ENCODE measurements around the gene LITAFD.

LITAFD gene

DNA sequence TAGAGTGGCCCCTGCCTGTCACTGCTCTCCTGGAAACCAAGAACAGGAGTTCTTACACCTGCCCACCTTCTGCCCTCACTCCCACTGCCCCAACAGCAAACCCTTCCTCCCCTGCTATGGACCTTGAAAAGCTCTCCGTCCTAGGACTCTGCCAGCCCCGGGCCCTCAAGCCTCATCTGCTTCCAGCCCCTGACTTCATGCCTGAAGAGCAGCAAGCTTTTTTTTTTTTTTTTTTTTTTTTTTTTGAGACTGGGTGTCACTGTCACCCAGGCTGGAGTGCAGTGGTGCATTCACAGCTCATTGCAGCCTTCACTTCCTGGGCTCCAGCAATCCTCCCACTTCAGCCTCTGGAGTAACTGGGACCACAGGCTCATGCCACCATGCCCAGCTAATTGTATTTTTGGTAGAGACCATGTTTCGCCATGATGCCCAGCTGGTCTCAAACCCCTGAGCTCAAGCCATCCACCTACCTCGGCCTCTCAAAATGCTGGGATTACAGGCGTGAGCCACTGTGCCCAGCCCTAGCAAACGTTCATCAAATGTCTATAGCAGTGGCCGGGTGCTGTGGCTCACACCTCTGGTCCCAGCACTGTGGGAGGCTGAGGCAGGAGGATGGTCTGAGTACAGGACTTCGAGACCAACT, 30.3 kb upstream of the LITAFD start:
- Histone ChIP-seq H3K79me2 (ENCODE audit: insufficient read depth, low read depth) (no peaks in the 10 kb centered on the region; the same call in 1 of the 2 replicates), H3K36me3 (ENCODE audit: insufficient read depth) (peaks cover 8% of the 10 kb centered on the region; the same call in 1 of the 2 replicates), H3K4me2 (no peak overlapping the region), H4K20me1 (ENCODE audit: insufficient read depth) (peaks cover 5% of the 10 kb centered on the region; the same call in 1 of the 2 replicates), H3K27ac (no peak overlapping the region), H3K27me3 (ENCODE audit: insufficient read depth, low read depth) (no peaks in the 10 kb centered on the region), H2AFZ (ENCODE audit: low read depth) (no peak overlapping the region), H3K9ac (no peak overlapping the region), H3K4me3 (IDR thresholded peaks at IDR 0.05; ENCODE audit: insufficient read depth, low read depth, low read length) (no peak overlapping the region), H3K4me1 (ENCODE audit: low read depth, poor library complexity, severe bottlenecking) (peaks cover 6% of the 10 kb centered on the region)
- no peak for TF ChIP-seq CTCF (conservative IDR thresholded peaks at IDR 0.05; ENCODE audit: low read depth, low read length)

DNA sequence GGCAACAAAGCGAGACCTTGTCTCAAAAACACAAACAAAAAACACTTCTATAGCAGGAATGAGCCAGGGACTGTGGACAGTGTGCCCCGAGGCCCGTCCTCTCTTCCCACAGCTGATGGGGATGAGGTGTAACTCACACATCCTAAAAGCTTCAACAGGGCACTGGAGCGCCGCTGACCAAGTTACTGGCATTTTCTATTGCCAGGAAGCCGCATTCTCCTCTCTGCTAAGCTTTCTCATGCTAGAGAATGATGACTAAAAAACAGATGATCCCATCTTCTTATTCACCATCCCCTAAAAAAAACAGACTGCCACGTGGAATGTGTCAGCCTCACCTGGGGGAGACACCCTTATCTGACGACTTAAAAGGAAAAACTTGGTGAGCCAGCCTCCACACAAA, 29.6 kb upstream of the LITAFD start:
- Histone ChIP-seq H3K4me1 (ENCODE audit: low read depth, poor library complexity, severe bottlenecking) (peaks cover 6% of the 10 kb centered on the region), H4K20me1 (ENCODE audit: insufficient read depth) (no peaks in the 10 kb centered on the region), H3K4me2 (no peak overlapping the region), H2AFZ (ENCODE audit: low read depth) (no peak overlapping the region), H3K27ac (no peak overlapping the region), H3K36me3 (ENCODE audit: insufficient read depth) (peaks cover 8% of the 10 kb centered on the region; the same call in 1 of the 2 replicates), H3K4me3 (IDR thresholded peaks at IDR 0.05; ENCODE audit: insufficient read depth, low read depth, low read length) (no peak overlapping the region), H3K27me3 (ENCODE audit: insufficient read depth, low read depth) (no peaks in the 10 kb centered on the region), H3K79me2 (ENCODE audit: insufficient read depth, low read depth) (no peaks in the 10 kb centered on the region; the same call in 1 of the 2 replicates), H3K9ac (no peak overlapping the region)
- no peak for TF ChIP-seq CTCF (conservative IDR thresholded peaks at IDR 0.05; ENCODE audit: low read depth, low read length)

DNA sequence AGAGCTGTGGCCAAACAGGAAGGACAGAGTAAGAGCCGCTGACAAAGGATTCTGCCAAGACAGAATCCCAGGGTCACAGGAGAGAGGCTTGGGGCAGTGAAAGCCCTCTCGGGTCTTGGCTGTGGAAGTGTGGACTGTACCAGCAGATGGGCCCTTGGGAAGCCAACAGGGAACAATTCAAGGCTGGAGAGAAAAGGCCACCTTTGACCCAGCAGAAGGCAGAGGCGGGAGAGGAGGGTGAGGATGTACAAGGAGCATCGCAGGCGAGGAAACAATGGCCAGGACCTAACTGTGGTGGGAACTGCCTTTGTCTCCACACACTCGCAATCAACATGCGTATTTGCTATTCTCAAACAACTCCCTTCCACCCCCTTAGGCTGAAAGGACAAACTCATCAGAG, 29.0 kb upstream of the LITAFD start:
- H3K4me3 ChIP-seq (IDR thresholded peaks at IDR 0.05; ENCODE audit: insufficient read depth, low read depth, low read length) = no peak overlapping the region
- H3K36me3 ChIP-seq (ENCODE audit: insufficient read depth) = peaks cover 8% of the 10 kb centered on the region; the same call in 1 of the 2 replicates
- no peak for TF ChIP-seq CTCF (conservative IDR thresholded peaks at IDR 0.05; ENCODE audit: low read depth, low read length)
- no peak overlapping the region for H3K27ac ChIP-seq
- H3K9ac ChIP-seq = no peak overlapping the region
- H3K27me3 ChIP-seq (ENCODE audit: insufficient read depth, low read depth) = no peaks in the 10 kb centered on the region
- H3K4me1 ChIP-seq (ENCODE audit: low read depth, poor library complexity, severe bottlenecking) = peaks cover 6% of the 10 kb centered on the region
- H2AFZ ChIP-seq (ENCODE audit: low read depth) = no peak overlapping the region
- H4K20me1 ChIP-seq (ENCODE audit: insufficient read depth) = no peaks in the 10 kb centered on the region
- H3K79me2 ChIP-seq (ENCODE audit: insufficient read depth, low read depth) = no peaks in the 10 kb centered on the region; the same call in 1 of the 2 replicates
- H3K4me2 ChIP-seq = no peak overlapping the region

DNA sequence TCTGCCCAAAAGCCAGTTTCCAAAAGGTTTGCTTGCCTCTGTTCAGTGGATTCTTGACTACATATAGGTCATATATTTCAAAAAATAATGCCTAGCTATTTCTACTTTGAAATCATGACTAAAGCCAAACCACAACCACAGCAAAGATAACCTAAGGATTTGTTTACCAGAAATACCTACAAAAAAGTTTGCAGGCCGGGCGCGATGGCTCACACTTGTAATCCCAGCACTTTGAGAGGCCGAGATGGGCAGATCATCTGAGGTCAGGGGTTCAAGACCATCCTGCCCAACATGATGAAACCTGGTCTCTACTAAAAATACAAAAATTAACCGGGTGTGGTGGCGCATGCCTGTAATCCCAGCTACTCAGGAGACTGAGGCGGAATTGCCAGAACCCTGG, 28.5 kb upstream of the LITAFD start:
- peaks cover 8% of the 10 kb centered on the region; the same call in 1 of the 2 replicates for H3K36me3 ChIP-seq (ENCODE audit: insufficient read depth)
- no peak for TF ChIP-seq CTCF (conservative IDR thresholded peaks at IDR 0.05; ENCODE audit: low read depth, low read length)
- H3K27me3 ChIP-seq (ENCODE audit: insufficient read depth, low read depth) = no peaks in the 10 kb centered on the region
- no peak overlapping the region for H3K4me3 ChIP-seq (IDR thresholded peaks at IDR 0.05; ENCODE audit: insufficient read depth, low read depth, low read length)
- H3K27ac ChIP-seq = no peak overlapping the region
- H3K4me1 ChIP-seq (ENCODE audit: low read depth, poor library complexity, severe bottlenecking) = peaks cover 6% of the 10 kb centered on the region
- H2AFZ ChIP-seq (ENCODE audit: low read depth) = no peak overlapping the region
- H3K9ac ChIP-seq = no peak overlapping the region
- no peaks in the 10 kb centered on the region for H4K20me1 ChIP-seq (ENCODE audit: insufficient read depth)
- peaks cover 3% of the 10 kb centered on the region; the same call in 1 of the 2 replicates for H3K79me2 ChIP-seq (ENCODE audit: insufficient read depth, low read depth)
- no peak overlapping the region for H3K4me2 ChIP-seq
